ENCODE data around the gene NAGLU. TPM values are rescaled to one million over a fixed set of nuclear protein-coding genes. Genes with fewer than 3 reads are reported as not detected.

The NAGLU gene
- polyA plus RNA-seq (2012; rRNA removed), result 25.0 and 33.9 TPM in 2 replicates
- 11.8 and 23.1 TPM in 2 replicates for polyA plus RNA-seq (2012; cell fraction: cytosol; rRNA removed)
- 87.3 and 99.7 TPM in 2 replicates for polyA plus RNA-seq (2012; cell fraction: nucleus; rRNA removed)

DNA sequence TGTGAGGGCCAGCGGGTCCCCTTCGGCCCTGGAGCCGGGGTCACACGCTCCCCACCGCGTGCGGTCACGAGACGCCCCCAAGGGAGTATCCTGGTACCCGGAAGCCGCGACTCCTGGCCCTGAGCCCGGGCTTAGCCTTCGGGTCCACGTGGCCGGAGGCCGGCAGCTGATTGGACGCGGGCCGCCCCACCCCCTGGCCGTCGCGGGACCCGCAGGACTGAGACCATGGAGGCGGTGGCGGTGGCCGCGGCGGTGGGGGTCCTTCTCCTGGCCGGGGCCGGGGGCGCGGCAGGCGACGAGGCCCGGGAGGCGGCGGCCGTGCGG lies at the start of gene NAGLU:
NAGLU (plus strand) TSS at position 194 of the 324 bp plus-strand sequence; CDS start at position 226, 32 bp downstream.
- CTCF ChIA-PET, result interaction anchor here (1.0 to 2.4 kb wide), 4 partner anchors 9 to 223 kb away, joined by 3 to 18 read pairs (median 4); no protein-coding TSS in a partner anchor
- H3K4me2 ChIP-seq, result peak within 1 kb of the TSS; percentile 100
- H3K9me3 ChIP-seq, result no peaks in the 10 kb centered on the region
- H3K36me3 ChIP-seq (replicated peaks in 1 of 2; ENCODE audit: control insufficient read depth in 1 of 2, insufficient read depth in 2 of 2, low read length in 1 of 2), result peaks cover 6 to 12% of the 10 kb centered on the region in 2 experiments
- peaks cover 22% of the 10 kb centered on the region for H3K79me2 ChIP-seq (ENCODE audit: insufficient read depth)
- H3F3A ChIP-seq (replicated peaks; ENCODE audit: insufficient read depth), result peaks cover 19% of the 10 kb centered on the region
- H3K4me1 ChIP-seq (ENCODE audit: control insufficient read depth in 1 of 2, insufficient read depth in 2 of 2, low read depth in 1 of 2, low read length in 1 of 2), result peaks cover 4 to 19% of the 10 kb centered on the region in 2 experiments; a peak in 3 of 4 replicates
- TF ChIP-seq NFIC (IDR thresholded peaks at IDR 0.05; ENCODE audit: borderline replicate concordance) (peak; percentile 84), NRF1 (IDR thresholded peaks at IDR 0.05; ENCODE audit: low read depth, low read length) (no peak), RFX5 (IDR thresholded peaks at IDR 0.05; ENCODE audit: low read length) (no peak), CHD2 (IDR thresholded peaks at IDR 0.05; ENCODE audit: low read length, partially characterized antibody) (no peak), FOXJ3 (CRISPR knock-in tag; IDR thresholded peaks at IDR 0.05) (no peak), TCF12 (IDR thresholded peaks at IDR 0.05) (no peak), GABPA (IDR thresholded peaks at IDR 0.05; ENCODE audit: low read depth) (peak; percentile 36; the same call in 1 of the 2 replicates), ELF1 (IDR thresholded peaks at IDR 0.05) (peak; percentile 95), RXRA (IDR thresholded peaks at IDR 0.05; ENCODE audit: borderline replicate concordance, low read depth) (no peak), MXI1 (IDR thresholded peaks at IDR 0.05; ENCODE audit: low read depth, low read length) (peak; percentile 80; the same call in 1 of the 2 replicates), SIN3A (IDR thresholded peaks at IDR 0.05; ENCODE audit: borderline replicate concordance, low read depth, low read length) (peak; percentile 80; the same call in 1 of the 2 replicates), RAD21 (IDR thresholded peaks at IDR 0.05; ENCODE audit: low read length) (no peak), POLR2AphosphoS5 (IDR thresholded peaks at IDR 0.05; ENCODE audit: low read depth, low read length) (no peak; the same call in 1 of the 2 replicates), FOXM1 (IDR thresholded peaks at IDR 0.05; ENCODE audit: low read depth) (no peak), TAF1 (IDR thresholded peaks at IDR 0.05; ENCODE audit: borderline replicate concordance, low read depth, low read length) (peak; percentile 39; the same call in 1 of the 2 replicates), TEAD4 (IDR thresholded peaks at IDR 0.05; ENCODE audit: borderline replicate concordance, insufficient read depth) (no peak), EP300 (IDR thresholded peaks at IDR 0.05; ENCODE audit: borderline replicate concordance in 1 of 2, low read depth in 1 of 2, low read length in 1 of 2) (0 out of 4 replicates have a peak, but pooled peaks of 1 of the 2 experiments have one; percentile 10)
- TF ChIP-seq, protein P1, sequence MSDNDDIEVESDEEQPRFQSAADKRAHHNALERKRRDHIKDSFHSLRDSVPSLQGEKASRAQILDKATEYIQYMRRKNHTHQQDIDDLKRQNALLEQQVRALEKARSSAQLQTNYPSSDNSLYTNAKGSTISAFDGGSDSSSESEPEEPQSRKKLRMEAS (IDR thresholded peaks at IDR 0.05; ENCODE audit: low read depth), result peak; percentile 84
- TF ChIP-seq, protein P2, sequence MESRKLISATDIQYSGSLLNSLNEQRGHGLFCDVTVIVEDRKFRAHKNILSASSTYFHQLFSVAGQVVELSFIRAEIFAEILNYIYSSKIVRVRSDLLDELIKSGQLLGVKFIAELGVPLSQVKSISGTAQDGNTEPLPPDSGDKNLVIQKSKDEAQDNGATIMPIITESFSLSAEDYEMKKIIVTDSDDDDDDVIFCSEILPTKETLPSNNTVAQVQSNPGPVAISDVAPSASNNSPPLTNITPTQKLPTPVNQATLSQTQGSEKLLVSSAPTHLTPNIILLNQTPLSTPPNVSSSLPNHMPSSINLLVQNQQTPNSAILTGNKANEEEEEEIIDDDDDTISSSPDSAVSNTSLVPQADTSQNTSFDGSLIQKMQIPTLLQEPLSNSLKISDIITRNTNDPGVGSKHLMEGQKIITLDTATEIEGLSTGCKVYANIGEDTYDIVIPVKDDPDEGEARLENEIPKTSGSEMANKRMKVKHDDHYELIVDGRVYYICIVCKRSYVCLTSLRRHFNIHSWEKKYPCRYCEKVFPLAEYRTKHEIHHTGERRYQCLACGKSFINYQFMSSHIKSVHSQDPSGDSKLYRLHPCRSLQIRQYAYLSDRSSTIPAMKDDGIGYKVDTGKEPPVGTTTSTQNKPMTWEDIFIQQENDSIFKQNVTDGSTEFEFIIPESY (IDR thresholded peaks at IDR 0.05; ENCODE audit: borderline replicate concordance, low read depth), result no peak
- TF ChIP-seq, protein P3, sequence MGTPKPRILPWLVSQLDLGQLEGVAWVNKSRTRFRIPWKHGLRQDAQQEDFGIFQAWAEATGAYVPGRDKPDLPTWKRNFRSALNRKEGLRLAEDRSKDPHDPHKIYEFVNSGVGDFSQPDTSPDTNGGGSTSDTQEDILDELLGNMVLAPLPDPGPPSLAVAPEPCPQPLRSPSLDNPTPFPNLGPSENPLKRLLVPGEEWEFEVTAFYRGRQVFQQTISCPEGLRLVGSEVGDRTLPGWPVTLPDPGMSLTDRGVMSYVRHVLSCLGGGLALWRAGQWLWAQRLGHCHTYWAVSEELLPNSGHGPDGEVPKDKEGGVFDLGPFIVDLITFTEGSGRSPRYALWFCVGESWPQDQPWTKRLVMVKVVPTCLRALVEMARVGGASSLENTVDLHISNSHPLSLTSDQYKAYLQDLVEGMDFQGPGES (IDR thresholded peaks at IDR 0.05; ENCODE audit: low read depth, low read length), result no peak
- TF ChIP-seq, protein P4, sequence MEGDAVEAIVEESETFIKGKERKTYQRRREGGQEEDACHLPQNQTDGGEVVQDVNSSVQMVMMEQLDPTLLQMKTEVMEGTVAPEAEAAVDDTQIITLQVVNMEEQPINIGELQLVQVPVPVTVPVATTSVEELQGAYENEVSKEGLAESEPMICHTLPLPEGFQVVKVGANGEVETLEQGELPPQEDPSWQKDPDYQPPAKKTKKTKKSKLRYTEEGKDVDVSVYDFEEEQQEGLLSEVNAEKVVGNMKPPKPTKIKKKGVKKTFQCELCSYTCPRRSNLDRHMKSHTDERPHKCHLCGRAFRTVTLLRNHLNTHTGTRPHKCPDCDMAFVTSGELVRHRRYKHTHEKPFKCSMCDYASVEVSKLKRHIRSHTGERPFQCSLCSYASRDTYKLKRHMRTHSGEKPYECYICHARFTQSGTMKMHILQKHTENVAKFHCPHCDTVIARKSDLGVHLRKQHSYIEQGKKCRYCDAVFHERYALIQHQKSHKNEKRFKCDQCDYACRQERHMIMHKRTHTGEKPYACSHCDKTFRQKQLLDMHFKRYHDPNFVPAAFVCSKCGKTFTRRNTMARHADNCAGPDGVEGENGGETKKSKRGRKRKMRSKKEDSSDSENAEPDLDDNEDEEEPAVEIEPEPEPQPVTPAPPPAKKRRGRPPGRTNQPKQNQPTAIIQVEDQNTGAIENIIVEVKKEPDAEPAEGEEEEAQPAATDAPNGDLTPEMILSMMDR (IDR thresholded peaks at IDR 0.05), result no peak
- TF ChIP-seq, protein P5, sequence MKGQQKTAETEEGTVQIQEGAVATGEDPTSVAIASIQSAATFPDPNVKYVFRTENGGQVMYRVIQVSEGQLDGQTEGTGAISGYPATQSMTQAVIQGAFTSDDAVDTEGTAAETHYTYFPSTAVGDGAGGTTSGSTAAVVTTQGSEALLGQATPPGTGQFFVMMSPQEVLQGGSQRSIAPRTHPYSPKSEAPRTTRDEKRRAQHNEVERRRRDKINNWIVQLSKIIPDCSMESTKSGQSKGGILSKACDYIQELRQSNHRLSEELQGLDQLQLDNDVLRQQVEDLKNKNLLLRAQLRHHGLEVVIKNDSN (IDR thresholded peaks at IDR 0.05; ENCODE audit: borderline replicate concordance, low read depth), result peak; percentile 96
- TF ChIP-seq, protein P6, sequence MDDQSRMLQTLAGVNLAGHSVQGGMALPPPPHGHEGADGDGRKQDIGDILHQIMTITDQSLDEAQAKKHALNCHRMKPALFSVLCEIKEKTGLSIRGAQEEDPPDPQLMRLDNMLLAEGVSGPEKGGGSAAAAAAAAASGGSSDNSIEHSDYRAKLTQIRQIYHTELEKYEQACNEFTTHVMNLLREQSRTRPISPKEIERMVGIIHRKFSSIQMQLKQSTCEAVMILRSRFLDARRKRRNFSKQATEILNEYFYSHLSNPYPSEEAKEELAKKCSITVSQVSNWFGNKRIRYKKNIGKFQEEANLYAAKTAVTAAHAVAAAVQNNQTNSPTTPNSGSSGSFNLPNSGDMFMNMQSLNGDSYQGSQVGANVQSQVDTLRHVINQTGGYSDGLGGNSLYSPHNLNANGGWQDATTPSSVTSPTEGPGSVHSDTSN (IDR thresholded peaks at IDR 0.05), result no peak
- TF ChIP-seq, protein P7, sequence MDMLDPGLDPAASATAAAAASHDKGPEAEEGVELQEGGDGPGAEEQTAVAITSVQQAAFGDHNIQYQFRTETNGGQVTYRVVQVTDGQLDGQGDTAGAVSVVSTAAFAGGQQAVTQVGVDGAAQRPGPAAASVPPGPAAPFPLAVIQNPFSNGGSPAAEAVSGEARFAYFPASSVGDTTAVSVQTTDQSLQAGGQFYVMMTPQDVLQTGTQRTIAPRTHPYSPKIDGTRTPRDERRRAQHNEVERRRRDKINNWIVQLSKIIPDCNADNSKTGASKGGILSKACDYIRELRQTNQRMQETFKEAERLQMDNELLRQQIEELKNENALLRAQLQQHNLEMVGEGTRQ (IDR thresholded peaks at IDR 0.05; ENCODE audit: borderline replicate concordance, low read depth, low read length), result peak; percentile 84
- POLR2A ChIA-PET, result interaction anchor here (1.0 to 3.6 kb wide), 4 partner anchors 9 to 237 kb away, joined by 3 to 17 read pairs (median 4); partner anchors contain the start of gene VPS25
- peak within 1 kb of the TSS; percentile 70 to 82 for H3K4me3 ChIP-seq (ENCODE audit: low read depth in 2 of 2, low read length in 1 of 2)
- H3K9ac ChIP-seq, result peak within 1 kb of the TSS; percentile 70
- peak within 1 kb of the TSS; percentile 18; the same call in 1 of the 2 replicates for H2AFZ ChIP-seq (ENCODE audit: low read depth)
- peak; percentile 100 for DNase-seq
- 0% methylated on average over 2 of the region's 40 CpGs for WGBS (ENCODE audit: low lambda C conversion rate)
- 0 out of 2 replicates have a peak, but pooled peaks cover 4% of the 10 kb centered on the region for H4K20me1 ChIP-seq (ENCODE audit: insufficient read depth)
- no peaks in the 10 kb centered on the region for H3K27me3 ChIP-seq (ENCODE audit: insufficient read depth)
- H3K9me2 ChIP-seq, result no peaks in the 10 kb centered on the region
- peak within 1 kb of the TSS; percentile 58 to 86 for H3K27ac ChIP-seq (ENCODE audit: low read depth in 2 of 2, low read length in 1 of 2)
